Activated CD8-positive, alpha-beta memory T cell treated with anti-CD3 and anti-CD28 coated beads, Interleukin-2, amount 50 U/mL, for 48 hours (primary cell): ENCODE data around the gene ZKSCAN8.

Source experiments
- DNase-seq: peaks from one replicate; pipeline ENCODE4 v3.0.0-alpha.2; 2020

Gene ZKSCAN8

DNA sequence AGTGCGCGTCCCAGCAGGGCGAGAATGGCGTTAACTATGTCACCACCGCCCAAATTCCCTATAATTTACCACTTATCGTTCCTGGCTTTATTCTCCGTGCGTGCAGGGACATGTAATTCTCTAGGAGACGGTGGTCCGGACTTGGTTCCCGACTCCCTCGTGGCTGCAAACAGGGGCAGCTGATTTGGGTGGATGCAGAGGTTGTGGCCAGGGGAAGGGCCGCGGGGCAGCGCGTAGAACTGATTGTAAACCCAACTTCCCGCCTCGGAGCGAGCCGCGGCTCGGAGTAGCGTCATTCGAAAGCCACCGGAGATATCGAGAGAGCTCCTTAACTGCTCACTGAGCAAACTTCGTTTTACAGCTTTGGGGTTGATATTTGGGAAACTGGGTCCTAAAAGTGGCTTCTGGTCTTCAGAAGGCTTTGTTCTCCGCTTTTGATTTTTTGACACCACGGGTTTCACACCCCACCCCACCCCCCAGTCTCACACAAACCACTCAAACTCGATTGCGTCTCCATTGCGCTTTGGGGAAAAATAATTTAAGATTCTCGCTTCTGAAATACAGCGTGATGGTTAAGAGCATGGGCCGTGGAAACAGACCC lies 65.9 kb downstream of the ZKSCAN8 start:
- DNase-seq = no peak

- no peak for DNase-seq
These were observed 66.5 kb downstream of the ZKSCAN8 start for GRCh38 chr6:28208111-28208659.
